NCI-H128 (cell line): ENCODE data around the gene TOP3B.

ENCODE experiments used
- DNase-seq: peaks from one replicate; lab custom pipeline; 2025; ENCODE audit not compliant: unreplicated experiment; lab: John Stamatoyannopoulos, UW

The TOP3B gene

GRCh38 chr22:21963286-21963685 lies 19.3 kb downstream of the TOP3B start:
- DNase-seq, result no peak

GRCh38 chr22:21962655-21962949 lies 20.0 kb downstream of the TOP3B start:
- no peak for DNase-seq

DNA sequence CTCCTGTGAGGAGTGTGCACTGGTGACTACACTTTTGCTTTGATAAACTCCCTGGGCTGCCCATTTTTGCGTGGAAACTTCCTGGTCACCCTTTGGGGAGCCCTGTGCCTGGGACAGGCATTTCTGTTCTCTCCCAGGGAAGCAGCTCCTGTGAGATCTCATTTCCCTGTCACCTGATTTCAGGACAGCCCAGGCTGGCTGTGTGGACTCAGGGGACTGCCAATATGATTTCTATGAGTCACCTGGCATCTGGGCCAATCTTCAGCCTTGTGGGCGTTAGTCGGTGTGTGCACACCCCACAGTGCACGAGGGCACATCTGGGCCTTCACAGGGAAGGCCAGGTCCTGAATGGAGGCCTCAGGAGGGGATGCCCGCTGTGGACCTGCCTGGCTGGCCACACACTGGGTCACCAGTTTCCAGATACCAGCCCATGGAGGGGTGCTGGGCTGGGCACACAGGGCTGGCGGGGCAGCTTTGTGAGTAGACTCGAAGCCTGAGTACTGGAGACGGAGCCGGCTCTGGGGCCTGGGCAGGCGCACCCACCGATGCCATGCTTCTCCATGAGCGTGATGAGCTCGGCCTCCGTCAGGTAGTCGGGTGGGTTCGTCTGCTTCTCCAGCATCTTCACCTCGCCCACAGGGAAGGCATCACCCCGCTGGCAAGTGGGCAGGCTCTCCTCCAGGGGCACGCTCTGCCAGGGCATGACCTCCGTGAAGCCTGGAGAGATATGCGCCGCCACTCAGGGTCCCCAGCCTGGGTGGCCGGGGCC lies 20.5 kb downstream of the TOP3B start:
- DNase-seq, result no peak

DNA sequence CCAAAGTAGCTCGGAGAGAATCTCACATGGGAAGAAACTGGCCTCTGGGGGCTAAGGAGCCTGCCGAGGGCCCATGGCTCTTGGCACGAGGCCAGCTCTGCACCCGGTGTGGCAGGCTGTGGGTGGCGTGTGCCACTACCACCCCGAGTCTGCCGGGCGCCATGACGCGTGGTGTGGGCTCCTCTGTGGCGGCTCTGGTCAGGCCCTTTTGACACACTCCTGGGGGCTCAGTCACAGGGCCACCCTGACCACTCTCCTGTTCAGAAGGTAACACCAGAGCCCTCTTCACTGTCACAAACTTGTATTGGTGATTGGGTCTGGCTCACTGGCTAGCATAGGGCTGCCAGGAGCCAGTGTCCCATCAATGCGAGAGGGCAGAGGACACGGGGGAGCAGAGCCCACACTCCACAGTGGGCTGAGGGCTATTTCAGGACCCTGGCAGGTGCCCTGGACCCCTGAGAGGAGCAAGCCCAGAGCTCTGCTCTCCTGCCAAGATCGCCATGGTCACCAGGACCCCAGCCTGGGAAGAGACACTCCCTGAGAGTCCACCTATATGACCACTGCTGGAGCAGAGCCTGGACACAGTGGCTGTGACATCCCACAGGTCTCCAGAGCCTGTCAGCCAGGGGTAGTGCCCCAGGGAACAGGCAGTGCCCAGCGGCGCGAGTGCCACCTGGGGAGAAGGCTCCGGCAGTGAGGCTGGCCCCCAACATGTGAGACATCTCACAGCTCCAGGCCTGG lies 21.3 kb downstream of the TOP3B start:
- no peak for DNase-seq

DNA sequence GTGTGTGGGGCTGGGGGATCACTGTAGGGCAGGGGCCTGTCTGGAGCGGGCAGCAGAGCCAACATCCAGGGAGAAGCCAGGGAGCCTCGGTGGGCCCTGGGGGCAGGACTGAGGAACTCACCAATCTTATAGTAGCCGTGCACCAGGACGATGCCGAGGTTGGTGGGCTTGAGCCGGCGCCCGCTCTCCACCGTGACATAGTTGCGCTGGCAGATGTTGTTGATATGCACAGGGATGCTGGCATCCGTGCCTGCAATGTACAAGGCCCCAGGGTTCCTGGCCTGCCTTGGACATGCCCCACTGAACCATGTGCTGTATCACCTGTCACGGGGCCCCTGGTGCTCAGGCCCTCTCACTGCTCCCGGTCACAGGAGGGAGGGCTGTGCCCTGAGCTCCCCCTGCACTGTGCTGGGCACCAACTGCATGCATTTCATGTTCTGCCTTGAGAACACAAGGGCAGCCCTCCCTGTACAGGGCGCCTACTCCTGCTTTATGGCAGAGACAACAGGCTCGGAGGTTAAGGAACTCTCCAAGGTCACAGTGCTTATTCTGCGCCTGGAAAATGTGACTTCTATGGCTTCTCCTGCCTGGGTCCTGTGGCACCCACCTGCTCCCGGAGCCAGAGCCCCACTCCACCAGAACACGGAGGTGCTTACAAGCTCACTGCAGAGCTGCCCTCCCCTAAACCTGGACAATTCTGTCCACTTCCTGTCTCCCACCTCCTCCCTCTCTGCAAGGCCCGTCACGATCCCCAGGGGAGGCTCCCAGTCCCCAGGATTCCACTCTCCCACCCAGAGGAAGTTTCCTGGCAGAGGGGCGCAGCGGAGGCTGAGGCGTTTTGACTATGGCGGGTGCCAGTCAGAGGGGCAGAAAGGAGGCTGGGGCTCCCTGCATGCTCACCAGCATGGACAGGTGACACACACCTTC lies 22.1 kb downstream of the TOP3B start:
- DNase-seq, result no peak

- DNase-seq, result no peak
Measured at GRCh38 chr22:21959274-21960074, 23.1 kb downstream of the TOP3B start.

DNA sequence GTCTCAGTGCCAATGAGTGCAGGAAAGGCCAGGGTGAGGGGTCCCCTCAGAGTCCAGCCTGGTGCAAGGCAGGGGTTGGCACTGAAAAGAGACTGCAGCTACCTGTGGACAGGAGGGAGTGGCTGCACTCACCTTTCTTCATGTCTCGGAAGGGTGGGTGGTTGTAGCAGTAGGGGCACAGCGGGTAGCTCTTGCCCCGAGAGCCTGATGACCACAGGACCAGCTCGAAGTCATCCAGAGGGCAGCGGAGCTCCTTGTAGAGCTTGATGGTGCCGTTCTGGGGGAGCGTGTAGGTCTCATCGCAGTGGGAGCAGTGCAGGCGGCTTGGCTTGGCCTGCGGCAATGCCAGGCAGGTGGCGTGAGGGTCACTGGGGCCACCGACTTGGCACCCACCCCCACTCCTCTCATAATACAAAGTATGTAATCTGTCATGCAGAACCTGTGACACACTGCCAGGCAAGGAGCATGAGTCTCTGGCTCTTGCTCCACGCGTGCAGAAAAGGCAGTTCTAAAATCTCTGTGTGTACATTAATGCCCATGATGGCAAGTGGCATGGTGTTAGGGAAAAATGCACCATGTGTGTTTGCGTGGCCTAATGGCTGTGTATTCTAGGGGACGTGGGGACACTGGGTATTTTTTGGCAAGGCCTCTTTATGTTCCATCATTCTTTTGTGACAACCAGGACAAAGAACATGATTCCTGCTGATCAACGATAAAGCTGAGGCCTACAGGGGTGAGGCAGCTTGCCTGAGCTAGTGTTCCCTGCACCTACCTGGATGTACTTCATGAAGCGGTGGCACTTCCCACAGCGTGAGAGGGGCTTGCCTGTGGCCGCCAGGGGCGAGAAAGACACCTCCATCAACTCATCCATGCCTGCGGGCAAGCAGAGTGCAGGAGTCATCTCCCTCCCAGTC lies 24.0 kb downstream of the TOP3B start:
- DNase-seq, result no peak

GRCh38 chr22:21952586-21953571 lies 29.7 kb downstream of the TOP3B start, which contains the start of gene PPM1F:
Gene PPM1F (minus strand): TSS chr22:21952848. CDS start chr22:21946048, 6,800 bp downstream.
- peak; percentile 39 for DNase-seq

DNA sequence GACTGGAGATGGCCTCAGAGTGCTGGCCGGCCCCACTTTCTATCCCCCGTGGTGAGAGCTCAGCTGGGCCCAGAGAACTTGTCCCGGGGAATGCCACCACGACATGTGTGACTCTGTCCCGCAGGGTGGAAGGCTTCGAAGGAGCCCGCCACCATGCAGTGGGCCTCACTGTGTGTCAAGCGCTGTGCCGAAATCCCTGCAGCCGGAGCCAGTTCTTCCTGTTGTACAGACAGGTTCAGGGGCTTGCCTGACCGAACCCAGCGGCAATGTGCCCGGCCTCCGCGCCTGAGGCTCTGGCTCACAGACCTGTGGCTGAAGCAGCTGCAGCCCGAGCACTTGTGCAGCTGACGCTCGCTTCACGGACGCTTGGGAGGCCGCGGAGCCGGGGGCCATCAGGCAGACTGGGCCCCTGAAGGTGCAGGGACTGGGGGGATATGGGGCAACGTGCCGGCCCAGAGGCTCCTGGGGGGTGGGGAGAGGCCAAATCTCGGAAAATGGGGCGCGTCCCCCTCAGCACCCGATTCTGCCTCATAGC lies 30.6 kb downstream of the TOP3B start:
- no peak for DNase-seq

DNA sequence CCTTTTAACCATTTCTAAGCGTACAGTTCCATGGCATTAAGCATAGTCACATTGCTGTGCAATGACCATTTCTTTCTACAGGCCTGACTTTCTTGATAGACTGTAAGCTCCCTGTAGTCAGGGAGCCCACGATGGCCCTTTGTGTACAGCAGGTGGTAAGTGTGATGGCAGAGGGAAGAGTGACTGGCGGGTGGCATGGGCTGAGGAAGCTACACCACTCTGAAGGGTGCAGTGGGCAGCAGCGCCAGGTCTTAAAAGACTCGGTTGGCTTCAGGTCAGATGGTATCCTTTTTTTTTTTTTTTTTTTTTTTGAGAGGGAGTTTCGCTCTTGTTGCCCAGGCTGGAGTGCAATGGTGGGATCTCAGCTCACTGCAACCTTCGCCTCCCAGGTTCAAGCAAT lies 31.5 kb downstream of the TOP3B start:
- DNase-seq, result no peak

DNA sequence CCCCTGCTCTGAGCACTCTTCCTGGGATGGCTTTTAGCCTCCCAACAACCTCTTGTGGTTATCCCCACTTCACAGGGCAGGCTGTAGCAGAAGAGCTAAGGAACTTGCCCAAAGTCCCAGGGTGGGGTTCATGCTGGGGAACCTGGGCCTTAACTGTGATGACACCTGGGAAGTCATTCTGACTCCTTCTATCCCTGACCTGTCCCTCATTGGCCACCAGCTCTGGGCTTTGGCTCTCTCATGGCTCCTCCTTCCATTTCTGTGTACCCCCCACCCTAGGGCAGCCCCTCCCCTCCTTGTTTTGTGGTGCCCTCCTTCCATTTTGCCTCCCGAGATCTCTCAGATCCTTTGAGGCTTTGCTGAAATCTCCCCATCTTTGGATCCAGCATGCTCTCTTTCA lies 32.6 kb downstream of the TOP3B start:
- DNase-seq, result no peak

- DNase-seq, result no peak
Measured at GRCh38 chr22:21949569-21949918, 33.0 kb downstream of the TOP3B start.

GRCh38 chr22:21948824-21949568 lies 33.6 kb downstream of the TOP3B start:
- DNase-seq, result no peak

DNA sequence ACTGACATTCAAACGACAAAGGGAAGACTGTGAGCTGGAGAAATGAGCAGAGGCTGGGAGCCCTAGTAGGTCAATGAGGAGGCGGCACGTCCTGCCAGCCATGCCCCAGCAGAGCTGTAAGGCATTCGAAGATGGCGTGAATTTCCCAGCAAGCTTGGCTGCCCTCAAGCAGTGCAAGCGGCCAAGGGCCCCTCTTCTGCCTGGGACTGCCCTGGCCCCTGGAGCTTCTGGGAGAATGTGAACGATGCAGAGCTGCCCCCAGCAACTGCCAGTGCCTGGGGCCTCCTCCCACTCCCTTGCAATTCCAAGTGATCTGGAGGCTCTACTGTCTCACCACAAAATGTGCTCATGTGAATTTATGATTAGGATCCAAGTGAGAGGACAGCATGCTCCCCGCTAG lies 34.2 kb downstream of the TOP3B start:
- no peak for DNase-seq

- no peak for DNase-seq
Measured at GRCh38 chr22:21947040-21948014, 35.3 kb downstream of the TOP3B start.

DNA sequence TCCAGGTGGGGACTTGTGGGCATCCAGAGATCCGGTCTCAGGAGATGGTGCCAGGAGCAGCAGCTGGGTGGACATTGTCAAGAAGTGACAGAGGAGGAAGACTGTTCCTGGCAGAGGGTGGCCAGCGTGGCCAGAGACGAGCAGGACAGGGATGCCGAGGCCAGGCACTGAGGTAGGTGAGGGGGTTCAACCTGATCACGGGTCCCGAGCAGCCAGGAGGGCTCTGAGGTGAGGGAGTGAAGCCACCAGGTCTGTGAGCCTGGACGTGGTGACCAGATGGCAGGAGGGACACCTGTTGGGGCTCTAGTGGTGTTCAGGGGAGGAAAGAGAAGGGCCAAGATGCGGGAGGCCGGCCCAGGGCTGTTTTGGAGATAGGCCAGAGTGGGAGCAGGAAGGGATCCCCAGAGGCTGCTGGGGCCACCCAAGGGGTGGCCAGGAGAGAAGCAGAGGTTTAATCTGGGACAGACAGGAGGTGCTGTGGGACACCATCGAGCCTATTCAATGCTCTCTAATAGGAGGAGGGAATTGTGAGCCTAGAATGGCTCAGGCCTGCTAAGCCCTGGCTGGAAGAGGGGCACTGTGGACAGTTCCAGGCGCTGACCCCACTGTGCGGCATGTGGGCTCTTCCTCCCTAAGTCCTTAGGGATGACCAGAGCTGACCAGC lies 36.2 kb downstream of the TOP3B start:
- no peak for DNase-seq
